Fibroblast of lung (primary cell): ENCODE results near the gene YIPF2. TPM values are rescaled to one million over a fixed set of nuclear protein-coding genes. Genes with fewer than 3 reads are reported as not detected.

Experiments
- DNase-seq, 2 donors: peaks; one replicate each; pipeline versions ENCODE4 v3.0.0 to v3.0.0-alpha.2; 2010; ENCODE audit warnings: low read depth in 2 of 2
- H2AFZ ChIP-seq: 2 replicates; pipeline ENCODE4 v1.5.1; 2012; ENCODE audit warnings: low read length, control low read depth, inconsistent platforms
- H3K27ac ChIP-seq: 2 replicates; pipeline ENCODE4 v1.5.1; 2011; ENCODE audit warnings: low read length, control low read depth; ENCODE audit not compliant: insufficient read depth
- H3K27me3 ChIP-seq: 2 replicates; pipeline ENCODE4 v1.5.1; 2011; ENCODE audit warnings: mild to moderate bottlenecking, low read length; ENCODE audit not compliant: control insufficient read depth, insufficient read depth
- H3K36me3 ChIP-seq: 2 replicates; pipeline ENCODE4 v1.5.1; 2011; ENCODE audit warnings: low read length; ENCODE audit not compliant: control insufficient read depth, insufficient read depth
- H3K4me1 ChIP-seq: 2 replicates; pipeline ENCODE4 v1.5.1; 2011; ENCODE audit warnings: low read length; ENCODE audit not compliant: control insufficient read depth, insufficient read depth; ENCODE audit errors: extremely low read depth
- H3K4me2 ChIP-seq: 2 replicates; pipeline ENCODE4 v1.5.1; 2011; ENCODE audit warnings: low read length, control low read depth; ENCODE audit not compliant: insufficient read depth; ENCODE audit errors: extremely low read depth
- H3K4me3 ChIP-seq, 4 experiments: fragments of 200-600 bp in 1 of 4; sonication (generic) in 1 of 4; replicated peaks in 1 of 4; 2 replicates each; pipeline ENCODE4 v1.5.1; 2011 to 2016; ENCODE audit warnings: low read length in 4 of 4, low read depth in 3 of 4, mild to moderate bottlenecking in 3 of 4, control low read depth in 2 of 4, inconsistent platforms in 1 of 4, mixed read lengths in 1 of 4; ENCODE audit not compliant: insufficient read depth in 1 of 4; ENCODE audit errors: control extremely low read depth in 1 of 4
- H3K79me2 ChIP-seq: 2 replicates; pipeline ENCODE4 v1.5.1; 2012; ENCODE audit warnings: mild to moderate bottlenecking, low read length, inconsistent platforms; ENCODE audit not compliant: control insufficient read depth, insufficient read depth
- H3K9ac ChIP-seq: 2 replicates; pipeline ENCODE4 v1.5.1; 2011; ENCODE audit warnings: mild to moderate bottlenecking, low read length, control low read depth; ENCODE audit not compliant: insufficient read depth
- H3K9me3 ChIP-seq: 2 replicates; pipeline ENCODE4 v1.5.1; 2012; ENCODE audit warnings: low read depth, low read length; ENCODE audit not compliant: control insufficient read depth, insufficient read depth
- H4K20me1 ChIP-seq: 2 replicates; pipeline ENCODE4 v1.5.1; 2011; ENCODE audit warnings: low read length; ENCODE audit not compliant: control insufficient read depth, insufficient read depth; ENCODE audit errors: extremely low read depth
- EZH2 ChIP-seq: IDR thresholded peaks from 2 replicates; pipeline ENCODE4 v1.5.1; 2012; ENCODE audit warnings: low read length, control low read depth, mild to moderate bottlenecking; ENCODE audit errors: missing control alignments
- polyA plus RNA-seq, 2 donors: library from polyadenylated mRNA; depleted of rRNA in 1 of 2; stranded (reverse) in 1 of 2; unstranded in 1 of 2; fragments of >200 nt; gene quantifications; 2 replicates each; pipeline ENCODE4 v1.2.1, GENCODE V29; 2011 to 2012; ENCODE audit warnings: missing spikeins in 1 of 2
- total RNA-seq: library from RNA; depleted of rRNA; stranded (reverse); fragments of >200 nt; gene quantifications from 2 replicates; pipeline ENCODE4 v1.2.1, GENCODE V29; 2014
- TF ChIP-seq, protein P1 (sequence below), 2 donors: IDR thresholded peaks in 1 of 2; conservative IDR thresholded peaks in 1 of 2; 1 replicate in 1 of 2; 2 replicates in 1 of 2; pipeline ENCODE4 v1.5.1; 2011 to 2012; ENCODE audit warnings: low read length in 2 of 2, control low read depth in 1 of 2, inconsistent platforms in 1 of 2, low read depth in 1 of 2, mild to moderate bottlenecking in 1 of 2

Gene YIPF2
- total and polyA plus RNA-seq, 2 donors (not counting 1 experiment from before 2014, with no cell fraction given), result 41.5 to 118 TPM

DNA sequence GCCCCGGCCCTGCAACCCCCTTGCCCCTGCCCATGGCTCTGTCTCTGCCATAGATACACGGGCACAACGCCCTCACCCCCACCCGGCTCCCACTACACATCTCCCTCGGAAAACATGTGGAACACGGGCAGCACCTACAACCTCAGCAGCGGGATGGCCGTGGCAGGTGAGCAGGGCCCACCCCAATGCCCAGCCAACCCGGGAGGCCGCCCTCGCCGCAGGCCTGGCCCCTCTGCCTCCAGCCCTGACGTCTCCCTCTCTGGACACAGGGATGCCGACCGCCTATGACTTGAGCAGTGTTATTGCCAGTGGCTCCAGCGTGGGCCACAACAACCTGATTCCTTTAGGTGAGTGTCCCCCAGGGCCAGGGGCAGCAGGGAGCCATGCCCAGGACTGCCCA lies 7.7 kb downstream of the YIPF2 start:
- Histone ChIP-seq H3K4me3 (no peak overlapping the region), H3K4me2 (no peak overlapping the region), H3K36me3 (peaks cover 26% of the 10 kb centered on the region), H3K79me2 (no peaks in the 10 kb centered on the region), H2AFZ (no peak overlapping the region), H3K27me3 (no peaks in the 10 kb centered on the region), H3K9me3 (no peaks in the 10 kb centered on the region), H4K20me1 (no peaks in the 10 kb centered on the region), H3K9ac (no peak overlapping the region), H3K4me1 (peaks cover 2% of the 10 kb centered on the region), H3K27ac (no peak overlapping the region)
- DNase-seq, result no peak
- no peak for TF ChIP-seq EZH2
- TF ChIP-seq, protein P1, sequence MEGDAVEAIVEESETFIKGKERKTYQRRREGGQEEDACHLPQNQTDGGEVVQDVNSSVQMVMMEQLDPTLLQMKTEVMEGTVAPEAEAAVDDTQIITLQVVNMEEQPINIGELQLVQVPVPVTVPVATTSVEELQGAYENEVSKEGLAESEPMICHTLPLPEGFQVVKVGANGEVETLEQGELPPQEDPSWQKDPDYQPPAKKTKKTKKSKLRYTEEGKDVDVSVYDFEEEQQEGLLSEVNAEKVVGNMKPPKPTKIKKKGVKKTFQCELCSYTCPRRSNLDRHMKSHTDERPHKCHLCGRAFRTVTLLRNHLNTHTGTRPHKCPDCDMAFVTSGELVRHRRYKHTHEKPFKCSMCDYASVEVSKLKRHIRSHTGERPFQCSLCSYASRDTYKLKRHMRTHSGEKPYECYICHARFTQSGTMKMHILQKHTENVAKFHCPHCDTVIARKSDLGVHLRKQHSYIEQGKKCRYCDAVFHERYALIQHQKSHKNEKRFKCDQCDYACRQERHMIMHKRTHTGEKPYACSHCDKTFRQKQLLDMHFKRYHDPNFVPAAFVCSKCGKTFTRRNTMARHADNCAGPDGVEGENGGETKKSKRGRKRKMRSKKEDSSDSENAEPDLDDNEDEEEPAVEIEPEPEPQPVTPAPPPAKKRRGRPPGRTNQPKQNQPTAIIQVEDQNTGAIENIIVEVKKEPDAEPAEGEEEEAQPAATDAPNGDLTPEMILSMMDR (conservative IDR thresholded peaks at IDR 0.05 in 1 of 2, IDR thresholded peaks at IDR 0.05 in 1 of 2; ENCODE audit: low read depth in 1 of 2, low read length in 2 of 2), result no peak

DNA sequence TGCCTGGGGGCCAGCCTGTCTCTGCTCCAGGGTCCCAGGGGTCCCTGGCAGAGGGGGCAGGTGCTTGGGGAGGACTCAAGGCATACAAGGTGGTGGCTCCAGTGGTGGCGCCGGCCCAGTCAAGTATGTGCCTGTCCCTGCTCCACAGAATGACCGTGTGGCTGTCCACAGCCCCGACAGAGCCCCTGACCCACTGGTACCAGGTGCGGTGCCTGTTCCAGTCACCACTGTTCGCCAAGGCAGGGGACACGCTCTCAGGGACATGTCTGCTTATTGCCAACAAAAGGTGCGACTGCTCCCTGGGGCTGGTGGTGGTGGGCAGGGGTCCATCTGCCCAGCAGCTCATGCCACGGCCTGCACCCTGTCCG lies 8.2 kb downstream of the YIPF2 start:
- no peak overlapping the region for H3K4me3 ChIP-seq
- H3K9ac ChIP-seq, result no peak overlapping the region
- H3K27me3 ChIP-seq, result no peaks in the 10 kb centered on the region
- H3K79me2 ChIP-seq, result no peaks in the 10 kb centered on the region
- no peak for TF ChIP-seq EZH2
- TF ChIP-seq, protein P1 (conservative IDR thresholded peaks at IDR 0.05 in 1 of 2, IDR thresholded peaks at IDR 0.05 in 1 of 2; ENCODE audit: low read depth in 1 of 2, low read length in 2 of 2), result no peak
- H4K20me1 ChIP-seq, result no peaks in the 10 kb centered on the region
- no peaks in the 10 kb centered on the region for H3K9me3 ChIP-seq
- H3K27ac ChIP-seq, result no peak overlapping the region
- DNase-seq, result no peak
- H3K4me1 ChIP-seq, result peaks cover 6% of the 10 kb centered on the region
- no peak overlapping the region for H3K4me2 ChIP-seq
- peaks cover 26% of the 10 kb centered on the region for H3K36me3 ChIP-seq
- no peak overlapping the region for H2AFZ ChIP-seq

DNA sequence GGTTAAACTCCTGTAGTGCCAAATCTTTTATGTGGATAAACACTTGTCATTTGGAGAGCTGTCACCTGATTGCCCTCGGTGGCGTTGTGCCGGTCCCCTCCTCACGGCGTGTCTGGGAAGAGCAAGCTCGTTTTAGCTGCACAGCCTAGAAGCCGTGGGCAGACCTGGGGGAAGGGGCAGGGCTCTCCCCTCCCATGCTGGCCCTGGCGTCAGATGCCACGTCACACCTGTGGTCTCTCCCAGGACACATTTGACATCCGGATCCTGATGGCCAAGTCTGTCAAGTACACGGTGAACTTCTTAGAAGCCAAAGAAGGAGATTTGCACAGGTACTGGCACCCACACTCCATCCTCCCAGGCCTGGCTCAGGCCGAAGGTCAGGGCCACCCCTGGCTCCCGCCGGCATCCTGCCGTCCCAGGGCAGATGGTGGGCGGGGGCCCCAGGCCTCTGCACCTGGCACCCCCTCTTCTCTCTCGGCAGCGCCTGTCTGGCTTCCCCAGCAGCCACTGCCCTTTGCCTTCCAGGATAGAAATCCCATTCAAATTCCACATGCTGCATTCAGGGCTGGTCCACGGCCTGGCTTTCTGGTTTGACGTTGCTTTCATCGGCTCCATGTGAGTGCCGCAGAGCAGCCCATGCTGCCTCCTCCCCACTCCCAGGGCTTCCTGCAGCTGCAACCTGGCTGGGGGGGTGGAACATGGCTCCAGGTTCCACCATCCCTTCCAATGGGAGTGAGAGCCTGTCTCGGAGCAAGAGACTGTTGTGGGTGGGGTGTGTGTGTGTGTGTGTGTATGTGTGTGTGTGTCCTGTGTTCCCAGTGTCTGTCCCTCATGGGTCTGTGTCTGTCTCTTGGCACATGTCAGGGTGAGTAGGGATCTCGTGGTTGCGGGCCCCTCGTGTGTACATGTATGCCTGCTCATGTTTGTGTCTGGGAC lies 8.8 kb downstream of the YIPF2 start:
- Histone ChIP-seq H3K79me2 (no peaks in the 10 kb centered on the region), H3K4me1 (peaks cover 13% of the 10 kb centered on the region), H3K27me3 (no peaks in the 10 kb centered on the region), H3K27ac (no peak overlapping the region), H3K36me3 (peaks cover 25% of the 10 kb centered on the region), H3K4me2 (no peak overlapping the region), H4K20me1 (no peaks in the 10 kb centered on the region), H2AFZ (no peak overlapping the region), H3K4me3 (no peak overlapping the region), H3K9ac (no peak overlapping the region), H3K9me3 (no peaks in the 10 kb centered on the region)
- TF ChIP-seq EZH2, result no peak
- TF ChIP-seq, protein P1 (conservative IDR thresholded peaks at IDR 0.05 in 1 of 2, IDR thresholded peaks at IDR 0.05 in 1 of 2; ENCODE audit: low read depth in 1 of 2, low read length in 2 of 2), result no peak
- no peak for DNase-seq
